HG02852 (cell line): ENCODE measurements around the gene TBC1D9B.
"Not testable (repeated sequence)": the region's sequence is repeated elsewhere in the genome, so short reads cannot be mapped to it uniquely, and the experiment has no call there.

Experiments used
- ATAC-seq: cut with Tn5 transposase; IDR thresholded peaks from one replicate; pipeline ENCODE4 v1.9.1; 2021; ENCODE audit warnings: mild to moderate bottlenecking, moderate library complexity; ENCODE audit not compliant: unreplicated experiment

The TBC1D9B gene

GRCh38 chr5:179886190-179886911 lies 21.3 kb downstream of the TBC1D9B start:
- ATAC-seq: no peak

DNA sequence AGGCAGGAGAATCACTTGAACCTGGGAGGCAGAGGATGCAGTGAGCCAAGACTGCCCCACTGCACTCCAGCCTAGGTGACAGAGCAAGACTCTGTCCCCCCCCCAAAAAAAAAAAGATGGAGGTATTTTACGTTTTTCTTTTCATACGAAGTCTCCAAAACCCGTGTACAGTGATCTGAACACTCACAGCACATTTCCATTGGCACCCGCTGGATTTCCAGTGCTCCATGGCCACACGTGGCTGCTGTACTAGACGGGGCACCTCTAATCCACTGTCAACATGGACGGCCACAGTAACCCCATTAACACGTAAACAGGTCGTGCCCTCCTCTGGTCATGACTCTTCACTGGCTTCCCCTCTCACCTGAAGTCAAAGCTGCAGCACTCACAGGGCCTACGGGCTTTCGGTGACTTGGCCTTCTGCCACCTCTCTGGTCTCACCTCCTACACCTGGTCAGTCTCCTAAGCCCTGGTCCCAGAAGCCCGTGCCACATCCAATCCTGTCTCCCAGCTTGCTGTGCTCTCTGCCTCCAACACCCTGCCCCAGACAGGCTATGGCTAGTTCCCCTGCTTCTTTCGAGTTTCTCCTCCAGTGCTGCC lies 22.1 kb downstream of the TBC1D9B start:
- ATAC-seq: no peak

GRCh38 chr5:179883163-179883562 lies 24.5 kb downstream of the TBC1D9B start:
- no peak for ATAC-seq

- no peak for ATAC-seq
These were observed 25.4 kb downstream of the TBC1D9B start for GRCh38 chr5:179882338-179882737.

DNA sequence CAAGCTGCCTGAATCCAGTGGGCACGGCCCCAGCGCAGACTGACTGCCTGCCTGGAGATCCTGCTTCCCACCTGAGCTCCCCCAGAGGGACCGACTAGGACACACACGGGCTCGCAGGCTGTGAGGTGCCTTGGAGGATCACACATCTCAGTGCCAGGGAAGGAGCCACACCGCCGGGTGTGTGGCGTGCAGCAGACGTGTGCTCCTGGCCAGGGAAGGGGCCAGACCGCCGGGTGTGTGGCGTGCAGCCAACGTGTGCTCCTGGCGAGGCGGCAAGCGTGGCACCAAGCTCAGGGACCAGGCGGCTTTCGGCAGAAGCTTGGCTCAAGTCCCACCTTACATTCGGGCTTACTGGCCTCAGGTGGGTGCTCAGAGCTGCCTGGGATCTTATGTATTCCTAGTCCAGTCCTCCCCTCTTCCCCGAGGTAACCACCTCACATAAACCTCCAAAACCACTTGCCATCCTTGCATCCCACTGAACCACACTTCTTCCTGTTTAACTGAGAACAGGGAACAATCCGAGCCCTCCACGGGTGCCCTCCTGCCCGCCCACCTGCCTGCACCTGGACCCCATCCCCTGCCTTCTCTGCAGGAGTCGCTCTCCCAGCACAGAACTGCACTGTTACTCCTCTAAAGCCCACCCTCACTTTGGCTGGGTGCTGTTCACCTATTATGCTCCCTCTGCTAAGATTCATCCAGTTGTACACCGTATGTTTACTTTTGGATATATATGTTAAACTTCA lies 26.7 kb downstream of the TBC1D9B start:
- no peak for ATAC-seq

GRCh38 chr5:179880066-179880650 lies 27.5 kb downstream of the TBC1D9B start:
- ATAC-seq: no peak

- no peak for ATAC-seq
These were observed 28.0 kb downstream of the TBC1D9B start for GRCh38 chr5:179879690-179880010.

- ATAC-seq: no peak
These were observed 28.6 kb downstream of the TBC1D9B start for GRCh38 chr5:179879003-179879689.

- no peak for ATAC-seq
These were observed 29.3 kb downstream of the TBC1D9B start for GRCh38 chr5:179878222-179879002.

GRCh38 chr5:179876610-179876952 lies 31.1 kb downstream of the TBC1D9B start:
- no peak for ATAC-seq

DNA sequence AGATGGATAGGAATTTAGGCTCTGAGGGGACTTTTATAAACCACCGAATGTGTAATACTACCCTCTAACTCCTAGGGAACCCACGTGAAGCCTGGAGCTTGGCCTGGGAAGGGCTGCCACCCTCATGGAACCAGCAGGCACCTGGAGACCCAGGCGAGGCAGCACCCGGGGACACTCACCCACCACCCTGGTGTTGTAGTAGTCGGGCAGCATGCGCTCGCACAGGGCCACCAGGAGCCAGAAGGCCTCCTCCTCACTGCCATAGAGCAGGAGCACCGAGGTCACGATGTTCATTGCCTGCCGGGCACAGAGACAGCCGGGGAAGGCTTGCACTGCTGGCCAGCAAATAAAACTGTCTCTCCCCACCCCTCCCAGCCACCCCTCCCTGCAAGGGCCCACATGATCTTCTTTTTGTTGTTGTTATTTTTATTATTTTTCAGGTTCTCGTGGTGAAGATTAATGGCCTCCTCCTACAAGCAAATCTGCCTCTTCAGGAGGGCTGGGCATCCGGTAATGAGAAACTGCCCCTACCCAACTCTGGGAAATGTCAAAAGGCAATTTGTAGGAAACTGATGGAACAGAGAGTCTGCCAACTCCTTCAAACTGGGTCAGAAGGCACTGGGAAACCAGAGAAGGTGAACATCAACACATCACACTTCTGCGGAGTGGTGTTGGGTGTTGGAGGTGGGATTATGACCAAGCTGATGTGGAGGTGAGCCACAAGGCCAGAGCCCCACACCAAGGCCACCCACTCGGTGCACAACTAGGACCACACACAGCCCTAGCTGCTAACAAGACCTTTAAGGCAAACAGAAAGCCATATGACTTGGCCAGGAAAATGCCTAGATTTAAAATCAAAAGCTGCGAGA lies 31.7 kb downstream of the TBC1D9B start:
- ATAC-seq: no peak

GRCh38 chr5:179874536-179875292 lies 33.0 kb downstream of the TBC1D9B start:
- no peak for ATAC-seq

DNA sequence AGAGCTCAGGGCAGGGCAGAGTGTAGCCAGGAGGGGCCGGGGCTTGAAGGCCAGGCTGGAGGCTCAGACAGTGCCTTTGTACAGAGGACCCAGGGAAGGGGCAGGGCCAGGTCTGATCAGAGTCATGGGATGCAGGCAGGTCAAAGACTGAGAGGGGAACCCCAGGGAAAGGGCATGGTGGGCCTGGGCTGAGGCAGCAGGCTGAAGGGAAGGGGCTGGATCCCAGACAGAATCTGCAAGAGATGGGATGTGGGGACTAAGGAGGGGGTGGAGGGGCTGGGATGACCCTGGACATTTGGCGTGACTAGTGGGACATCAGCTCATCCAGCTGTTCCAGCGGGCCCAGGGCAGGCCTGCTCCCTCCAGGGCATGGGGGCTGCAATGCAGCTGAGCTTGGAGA lies 33.6 kb downstream of the TBC1D9B start:
- no peak for ATAC-seq

- ATAC-seq: no peak
These were observed 34.0 kb downstream of the TBC1D9B start for GRCh38 chr5:179873588-179874110.

DNA sequence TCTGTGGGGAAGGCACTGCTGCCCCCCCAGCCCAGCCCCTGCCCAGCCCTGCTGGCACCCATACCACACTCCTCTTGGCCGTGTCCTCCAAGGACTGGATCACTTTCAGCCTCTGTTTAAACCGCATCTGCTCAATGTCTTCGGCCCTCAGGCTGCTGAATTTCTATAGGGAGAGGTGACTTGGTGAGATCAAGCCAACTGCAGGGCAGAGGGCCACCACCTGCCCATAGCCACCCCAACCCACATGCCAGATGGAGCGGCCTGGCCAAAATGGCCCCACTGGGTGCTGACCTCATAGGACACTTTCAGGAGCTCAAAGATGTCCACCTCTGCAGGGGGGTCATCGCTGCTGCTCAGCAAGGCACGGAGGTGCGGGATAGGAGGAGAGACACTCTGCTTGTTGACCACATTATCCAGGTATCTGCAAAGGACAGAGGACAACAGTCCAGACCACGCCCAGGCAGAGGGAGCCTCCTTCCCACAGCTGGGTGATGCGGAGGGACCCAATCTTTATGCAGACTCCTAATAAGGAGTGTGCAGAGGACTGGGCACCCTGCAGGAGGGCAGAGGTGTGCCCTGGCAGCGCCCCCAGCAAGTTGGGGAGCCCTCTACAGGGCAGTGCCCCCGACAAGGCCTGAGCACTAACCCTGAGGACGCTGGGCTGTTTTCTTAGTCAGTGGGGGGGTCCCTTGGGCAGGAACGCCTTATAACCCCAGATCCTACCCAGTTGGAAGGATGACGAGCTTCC lies 34.7 kb downstream of the TBC1D9B start:
- no peak for ATAC-seq

DNA sequence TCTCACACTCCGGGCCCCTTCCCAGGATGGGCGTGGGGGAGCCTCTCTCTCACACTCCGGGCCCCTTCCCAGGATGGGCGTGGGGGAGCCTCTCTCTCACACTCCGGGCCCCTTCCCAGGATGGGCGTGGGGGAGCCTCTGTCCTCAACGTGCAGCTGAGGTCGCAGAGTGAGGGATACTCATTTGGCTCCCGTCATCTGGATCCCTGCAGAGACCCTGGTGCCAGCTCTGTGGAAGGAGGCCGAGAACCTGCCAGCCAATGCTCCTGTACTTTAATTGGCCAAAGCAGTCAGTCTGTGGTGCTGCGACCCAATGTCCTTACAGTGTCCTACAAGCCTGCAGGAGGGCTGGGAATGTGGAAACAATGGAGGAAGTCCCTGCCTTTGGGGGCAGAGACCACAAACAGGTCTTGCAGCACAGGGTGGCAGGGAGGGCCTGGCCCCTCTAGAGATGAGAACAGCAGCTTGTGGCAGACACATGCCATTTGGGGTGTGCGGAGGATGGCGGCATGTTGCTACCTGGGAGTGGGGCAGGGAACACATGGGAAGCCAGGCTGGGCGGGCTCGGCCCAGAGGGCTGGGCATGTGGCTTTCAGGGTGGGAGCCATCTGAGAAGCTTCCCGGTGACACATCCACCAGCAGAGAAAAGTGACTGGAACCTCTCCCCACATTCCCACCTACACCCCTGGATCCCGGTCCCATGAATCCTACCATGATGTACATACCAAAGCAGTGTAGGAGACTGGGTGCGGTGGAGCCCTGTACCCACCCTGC lies 35.5 kb downstream of the TBC1D9B start:
- ATAC-seq: no peak

GRCh38 chr5:179871533-179871932 lies 36.2 kb downstream of the TBC1D9B start:
- ATAC-seq: not testable (repeated sequence)
